ENCODE results near the gene PDE9A.
"Not testable (repeated sequence)": the region's sequence is repeated elsewhere in the genome, so short reads cannot be mapped to it uniquely, and the experiment has no call there.

PDE9A gene

DNA sequence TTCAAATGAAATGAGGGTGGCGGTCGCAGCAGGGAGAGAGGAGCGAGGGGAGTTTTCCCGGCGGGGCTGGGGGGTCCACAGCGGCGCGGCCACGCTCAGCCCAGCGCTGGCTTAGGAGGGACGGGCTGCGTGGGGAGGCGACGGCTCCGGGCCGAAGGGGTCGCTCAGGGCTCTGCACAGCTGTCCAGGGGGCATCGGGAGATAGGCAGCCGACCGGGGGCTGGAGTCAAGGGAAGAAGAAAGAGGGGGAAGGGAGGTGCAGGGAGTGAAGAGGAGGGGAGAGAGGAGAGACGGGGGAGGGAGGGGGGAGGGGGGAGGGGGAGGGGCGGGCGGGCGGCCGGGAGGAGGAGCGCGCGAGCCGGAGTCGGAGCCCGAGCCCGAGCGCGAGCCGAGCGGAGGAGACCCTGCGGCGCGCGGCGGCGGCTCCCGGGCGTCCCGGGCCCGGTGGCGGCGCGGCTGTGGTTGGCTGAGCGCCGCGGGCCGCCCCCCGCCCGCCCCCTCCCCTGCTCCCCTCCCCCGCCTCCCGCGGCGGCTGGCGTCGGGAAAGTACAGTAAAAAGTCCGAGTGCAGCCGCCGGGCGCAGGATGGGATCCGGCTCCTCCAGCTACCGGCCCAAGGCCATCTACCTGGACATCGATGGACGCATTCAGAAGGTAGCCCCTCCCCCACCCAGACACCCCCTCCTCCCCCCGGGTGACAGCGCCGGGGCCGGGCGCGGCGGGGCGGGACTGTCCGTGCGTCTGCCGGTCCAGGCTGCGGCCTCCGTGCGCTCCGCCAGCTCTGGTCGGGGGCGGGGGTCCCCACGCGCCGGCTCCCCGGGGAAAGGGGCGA, at the start of gene PDE9A:
Gene PDE9A, plus strand, starts transcription at position 391 of the 831 bp plus-strand sequence. Its CDS starts 194 bp downstream, at position 585.
- peak; percentile 94 for DNase-seq (ENCODE audit: low spot score)

GRCh38 chr21:42607102-42607501, 46.3 kb upstream of the PDE9A start:
- DNase-seq (ENCODE audit: low spot score), result no peak

DNA sequence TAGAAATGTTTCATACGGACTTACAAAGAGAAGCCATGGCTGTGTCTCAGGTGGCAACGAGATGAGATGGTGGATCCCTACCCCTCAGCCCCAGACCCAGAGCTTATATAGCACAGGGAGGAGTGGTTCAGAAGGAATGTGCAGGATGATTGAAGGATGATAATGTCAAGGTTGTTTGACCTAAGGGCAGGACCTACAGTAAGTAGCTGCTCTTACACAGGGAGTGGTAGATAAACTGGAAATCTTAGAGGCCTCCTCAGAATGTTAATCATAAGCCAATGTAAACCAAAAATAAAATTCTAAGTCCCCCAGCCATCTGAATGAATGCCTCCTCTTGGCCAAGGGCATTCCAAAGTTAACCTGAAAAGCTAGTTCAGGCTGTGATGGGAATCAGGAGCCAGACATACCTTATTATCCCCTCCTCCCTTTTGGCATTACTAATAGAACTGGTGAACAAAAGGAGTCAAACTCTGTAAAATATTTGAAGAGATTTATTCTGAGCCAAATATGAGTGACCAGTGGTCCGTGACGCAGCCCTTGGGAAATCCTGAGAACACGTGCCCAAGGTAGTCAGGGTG, 45.8 kb upstream of the PDE9A start:
- DNase-seq (ENCODE audit: low spot score), result no peak

GRCh38 chr21:42608446-42608845, 45.0 kb upstream of the PDE9A start:
- no peak for DNase-seq (ENCODE audit: low spot score)

GRCh38 chr21:42609811-42610210, 43.6 kb upstream of the PDE9A start:
- DNase-seq (ENCODE audit: low spot score), result no peak

GRCh38 chr21:42611852-42612251, 41.6 kb upstream of the PDE9A start:
- no peak for DNase-seq (ENCODE audit: low spot score)

- DNase-seq (ENCODE audit: low spot score), result no peak
Observed at GRCh38 chr21:42612390-42612789, 41.0 kb upstream of the PDE9A start.

GRCh38 chr21:42613756-42614155, 39.7 kb upstream of the PDE9A start:
- no peak for DNase-seq (ENCODE audit: low spot score)

DNA sequence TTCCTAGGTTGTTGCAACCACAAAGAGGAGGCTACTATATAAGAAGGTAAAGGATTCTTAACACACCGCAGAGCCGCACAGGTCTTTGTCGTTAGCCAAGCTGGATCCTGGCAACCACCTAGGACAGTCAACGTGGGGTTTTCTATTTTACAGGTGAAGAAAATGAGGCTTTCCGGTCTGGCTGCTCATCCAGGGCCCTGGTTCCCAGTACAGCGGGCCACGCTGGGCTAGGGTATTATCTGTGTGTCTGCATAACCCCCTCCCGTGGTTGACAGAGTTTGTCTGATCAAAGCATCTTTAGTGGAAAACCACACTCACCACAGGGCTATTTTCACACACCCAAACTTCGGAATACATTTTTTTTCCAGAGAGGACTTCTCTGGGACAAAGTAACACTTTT, 39.0 kb upstream of the PDE9A start:
- DNase-seq (ENCODE audit: low spot score), result no peak

DNA sequence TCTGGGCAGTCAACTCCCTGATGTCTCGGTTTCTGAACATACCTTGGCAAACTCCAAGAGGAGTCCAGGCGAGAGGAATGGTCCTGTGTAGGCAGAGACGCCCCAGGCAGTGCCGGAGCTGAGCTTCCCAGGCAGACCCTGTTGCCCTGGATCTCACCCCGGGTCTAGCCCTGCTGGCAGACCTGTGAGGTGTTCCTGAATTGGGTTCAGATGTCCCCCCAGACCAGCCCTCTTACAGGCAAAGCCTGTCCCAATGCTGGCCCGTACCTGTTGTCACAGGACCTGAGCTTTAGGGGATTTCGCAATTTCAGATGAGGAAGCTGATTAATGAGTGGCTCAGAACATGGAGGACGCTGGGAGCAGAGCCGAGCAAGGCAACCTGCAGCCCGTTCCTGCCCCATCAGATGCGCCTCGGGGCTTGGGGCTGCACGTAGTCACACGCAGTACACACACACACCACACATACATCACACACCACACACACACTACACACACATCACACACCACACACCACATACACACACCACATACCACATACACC, 38.5 kb upstream of the PDE9A start:
- peak; percentile 41 for DNase-seq (ENCODE audit: low spot score)

- not testable (repeated sequence) for DNase-seq (ENCODE audit: low spot score)
Observed at GRCh38 chr21:42615377-42615776, 38.0 kb upstream of the PDE9A start.

DNA sequence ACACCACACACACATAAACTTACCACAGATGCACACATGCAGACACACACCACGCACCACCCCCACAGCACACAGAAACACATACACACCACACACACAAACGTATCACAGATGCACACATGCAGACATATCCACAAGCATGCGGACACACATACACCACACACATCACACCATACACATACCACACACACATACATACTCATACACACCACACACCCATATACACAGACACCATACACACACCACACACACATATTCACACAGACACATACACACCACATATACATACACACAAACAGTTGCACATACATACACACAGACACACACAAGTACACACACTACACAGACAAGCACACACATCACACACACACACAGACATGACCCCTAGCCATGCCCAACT, 37.5 kb upstream of the PDE9A start:
- DNase-seq (ENCODE audit: low spot score), result no peak

GRCh38 chr21:42616446-42616845, 37.0 kb upstream of the PDE9A start:
- DNase-seq (ENCODE audit: low spot score), result no peak

- no peak for DNase-seq (ENCODE audit: low spot score)
Observed at GRCh38 chr21:42616941-42617340, 36.5 kb upstream of the PDE9A start.

- DNase-seq (ENCODE audit: low spot score), result no peak
Observed at GRCh38 chr21:42617486-42617885, 35.9 kb upstream of the PDE9A start.

DNA sequence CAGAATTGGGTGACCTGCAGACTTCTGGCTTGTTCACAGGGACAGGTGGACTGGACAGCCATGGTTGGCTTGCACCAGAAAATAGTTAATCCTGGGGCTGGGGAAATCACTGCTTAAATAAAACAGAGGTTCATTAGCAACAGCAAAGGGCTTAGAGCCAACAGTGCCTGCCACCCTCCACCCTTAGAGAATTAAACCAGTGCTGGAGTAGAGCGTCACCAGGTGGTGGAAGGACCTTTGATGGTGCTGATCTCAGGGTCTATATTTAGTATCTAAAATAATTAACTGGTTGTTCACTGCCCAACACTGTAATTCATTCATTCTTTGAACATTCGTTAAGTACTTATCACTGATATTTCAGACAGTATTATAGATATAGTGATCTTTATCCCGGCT, 34.7 kb upstream of the PDE9A start:
- DNase-seq (ENCODE audit: low spot score), result no peak

GRCh38 chr21:42619166-42619565, 34.3 kb upstream of the PDE9A start:
- DNase-seq (ENCODE audit: low spot score), result no peak

- DNase-seq (ENCODE audit: low spot score), result no peak
Observed at GRCh38 chr21:42619841-42620240, 33.6 kb upstream of the PDE9A start.

DNA sequence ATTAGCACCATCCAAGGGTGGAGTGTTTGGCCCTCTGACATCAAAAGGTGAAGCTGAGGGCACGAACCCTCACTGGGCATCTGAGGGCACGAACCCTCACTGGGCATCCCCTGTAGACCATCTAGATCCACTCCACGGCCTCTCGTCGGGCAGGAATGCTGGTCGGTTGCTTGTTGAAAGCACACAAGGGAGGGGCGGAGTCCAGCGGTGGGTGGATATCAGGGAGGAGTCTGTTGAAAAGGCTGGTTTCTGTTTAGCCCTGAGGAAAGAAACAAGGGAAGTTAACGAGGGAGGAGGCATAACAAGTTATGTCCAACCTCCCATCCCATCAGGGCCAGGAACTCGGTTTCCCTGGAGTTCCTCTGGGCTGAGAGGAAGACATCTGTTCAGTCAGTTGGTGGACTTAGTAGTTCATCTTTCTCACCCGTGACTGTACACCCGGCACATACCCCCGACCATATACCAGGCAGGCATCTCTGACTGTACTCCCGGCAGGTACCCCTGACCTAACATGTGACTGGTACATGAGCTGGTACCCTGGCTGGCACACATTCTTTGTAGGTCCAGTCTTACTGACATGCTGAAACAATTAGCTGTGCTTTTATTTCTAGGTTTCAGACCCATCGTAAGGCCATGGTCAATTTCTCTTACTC, 32.1 kb upstream of the PDE9A start:
- no peak for DNase-seq (ENCODE audit: low spot score)

- DNase-seq (ENCODE audit: low spot score), result no peak
Observed at GRCh38 chr21:42621819-42622177, 31.6 kb upstream of the PDE9A start.

GRCh38 chr21:42622284-42622683, 31.1 kb upstream of the PDE9A start:
- DNase-seq (ENCODE audit: low spot score), result no peak

DNA sequence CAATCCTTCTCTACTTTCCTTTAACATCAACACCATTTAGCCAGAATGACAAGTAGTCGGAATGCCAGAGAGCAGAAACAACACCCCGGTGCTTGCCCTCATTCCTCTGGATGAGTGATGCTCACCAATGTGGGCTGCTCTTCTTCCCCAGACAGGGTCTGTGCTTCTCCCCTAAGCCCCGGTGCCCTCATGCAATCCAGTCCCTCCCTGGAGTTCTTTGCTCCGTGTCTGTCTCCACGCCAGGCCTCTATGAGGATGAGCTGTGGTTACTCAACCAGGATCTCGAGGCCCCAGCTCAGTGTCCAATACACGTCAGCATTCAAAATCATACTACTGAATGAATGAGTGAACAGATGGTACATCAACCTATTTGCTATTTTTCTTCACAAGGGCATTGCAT, 29.7 kb upstream of the PDE9A start:
- no peak for DNase-seq (ENCODE audit: low spot score)

Data from iPS-NIHi11 (cell line).